ENCODE results near the gene EMC9. TPM values are rescaled to one million over a fixed set of nuclear protein-coding genes. Genes with fewer than 3 reads are reported as not detected.

EMC9 gene
- total RNA-seq, 1 donor from 2014 or later: 14.5 TPM

- Histone ChIP-seq H3K36me3 (peaks cover 35% of the 10 kb centered on the region), H3K27ac (replicated peaks) (peak overlapping the region; percentile 40), H3K9me3 (replicated peaks) (no peaks in the 10 kb centered on the region), H3K27me3 (ENCODE audit: low read depth) (no peaks in the 10 kb centered on the region), H3K4me1 (peaks cover 70% of the 10 kb centered on the region), H3K4me3 (no peak overlapping the region)
- DNase-seq: no peak
- TF ChIP-seq, protein P1, sequence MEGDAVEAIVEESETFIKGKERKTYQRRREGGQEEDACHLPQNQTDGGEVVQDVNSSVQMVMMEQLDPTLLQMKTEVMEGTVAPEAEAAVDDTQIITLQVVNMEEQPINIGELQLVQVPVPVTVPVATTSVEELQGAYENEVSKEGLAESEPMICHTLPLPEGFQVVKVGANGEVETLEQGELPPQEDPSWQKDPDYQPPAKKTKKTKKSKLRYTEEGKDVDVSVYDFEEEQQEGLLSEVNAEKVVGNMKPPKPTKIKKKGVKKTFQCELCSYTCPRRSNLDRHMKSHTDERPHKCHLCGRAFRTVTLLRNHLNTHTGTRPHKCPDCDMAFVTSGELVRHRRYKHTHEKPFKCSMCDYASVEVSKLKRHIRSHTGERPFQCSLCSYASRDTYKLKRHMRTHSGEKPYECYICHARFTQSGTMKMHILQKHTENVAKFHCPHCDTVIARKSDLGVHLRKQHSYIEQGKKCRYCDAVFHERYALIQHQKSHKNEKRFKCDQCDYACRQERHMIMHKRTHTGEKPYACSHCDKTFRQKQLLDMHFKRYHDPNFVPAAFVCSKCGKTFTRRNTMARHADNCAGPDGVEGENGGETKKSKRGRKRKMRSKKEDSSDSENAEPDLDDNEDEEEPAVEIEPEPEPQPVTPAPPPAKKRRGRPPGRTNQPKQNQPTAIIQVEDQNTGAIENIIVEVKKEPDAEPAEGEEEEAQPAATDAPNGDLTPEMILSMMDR (IDR thresholded peaks at IDR 0.05; ENCODE audit: borderline replicate concordance): no peak
- intact Hi-C loops (cut with micrococcal nuclease): no loop called here
Measured at GRCh38 chr14:24138396-24139271, 2.8 kb downstream of the EMC9 start.

- no peaks in the 10 kb centered on the region for H3K9me3 ChIP-seq (replicated peaks)
- peaks cover 28% of the 10 kb centered on the region for H3K36me3 ChIP-seq
- H3K4me1 ChIP-seq: peaks cover 67% of the 10 kb centered on the region
- peak overlapping the region; percentile 94 for H3K27ac ChIP-seq (replicated peaks)
- TF ChIP-seq, protein P1 (IDR thresholded peaks at IDR 0.05; ENCODE audit: borderline replicate concordance): no peak
- intact Hi-C loops (cut with micrococcal nuclease): no loop called here
- DNase-seq: no peak
- no peak overlapping the region for H3K4me3 ChIP-seq
- no peaks in the 10 kb centered on the region for H3K27me3 ChIP-seq (ENCODE audit: low read depth)
Measured at GRCh38 chr14:24137529-24138395, 3.6 kb downstream of the EMC9 start.

GRCh38 chr14:24136684-24137528 lies 4.5 kb downstream of the EMC9 start:
- Histone ChIP-seq H3K4me1 (peaks cover 69% of the 10 kb centered on the region), H3K4me3 (peak overlapping the region; percentile 91), H3K9me3 (replicated peaks) (no peaks in the 10 kb centered on the region), H3K27me3 (ENCODE audit: low read depth) (no peaks in the 10 kb centered on the region), H3K36me3 (peaks cover 28% of the 10 kb centered on the region), H3K27ac (replicated peaks) (peak overlapping the region; percentile 94)
- TF ChIP-seq, protein P1 (IDR thresholded peaks at IDR 0.05; ENCODE audit: borderline replicate concordance): no peak
- intact Hi-C loops (cut with micrococcal nuclease): no loop called here
- no peak for DNase-seq

DNA sequence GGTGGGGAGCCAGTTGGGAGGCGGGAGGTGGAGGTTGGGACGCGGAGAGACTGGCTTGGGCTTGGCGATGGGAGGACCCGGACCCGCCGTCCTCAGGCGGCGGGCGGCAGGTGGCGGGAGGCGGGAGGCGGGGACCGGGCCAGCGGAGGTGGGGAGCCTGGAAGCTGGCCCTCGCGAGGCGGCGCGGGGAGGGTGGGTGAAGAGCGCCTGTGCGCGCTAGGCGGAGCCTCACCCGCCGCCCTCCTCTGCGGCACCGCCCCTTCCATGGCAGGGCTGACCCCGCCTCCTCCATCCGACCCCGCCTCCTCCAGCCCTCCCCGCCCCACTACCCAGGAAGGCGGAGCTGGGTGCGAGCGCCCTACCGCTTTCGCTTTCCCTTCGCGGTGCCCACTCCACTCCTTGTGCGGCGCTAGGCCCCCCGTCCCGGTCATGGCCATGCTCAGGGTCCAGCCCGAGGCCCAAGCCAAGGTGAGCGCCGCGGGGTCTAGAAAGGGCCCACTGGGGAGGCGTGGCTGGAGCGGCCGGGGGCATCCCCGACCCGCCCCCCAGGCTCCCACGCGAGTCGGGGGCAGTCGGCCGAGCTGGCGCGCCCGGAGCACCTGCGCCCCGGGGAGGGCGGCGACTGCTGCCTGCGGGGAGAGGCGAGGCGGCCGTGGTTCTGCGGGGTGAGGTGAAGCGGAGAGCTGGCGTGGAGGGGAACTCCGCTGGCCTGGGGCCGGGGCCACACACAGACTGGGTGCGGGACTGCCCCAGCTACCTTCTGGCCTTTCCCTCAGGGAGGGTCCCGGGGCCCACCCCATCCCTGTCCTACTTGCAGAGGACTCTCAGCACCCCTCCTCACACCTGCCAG lies 5.3 kb downstream of the EMC9 start, which contains the start of gene PSME1:
Gene PSME1, plus strand, starts transcription at position 361 of the 850 bp plus-strand sequence. Its CDS starts 69 bp downstream, at position 430.
- Histone ChIP-seq H3K36me3 (peaks cover 28% of the 10 kb centered on the region), H3K9me3 (replicated peaks) (no peaks in the 10 kb centered on the region), H3K4me3 (peak within 1 kb of the TSS; percentile 91), H3K27ac (replicated peaks) (peak within 1 kb of the TSS; percentile 94), H3K4me1 (peaks cover 72% of the 10 kb centered on the region), H3K27me3 (ENCODE audit: low read depth) (no peaks in the 10 kb centered on the region)
- peak; percentile 95 for DNase-seq
- TF ChIP-seq, protein P1 (IDR thresholded peaks at IDR 0.05; ENCODE audit: borderline replicate concordance): no peak
- intact Hi-C loops (cut with micrococcal nuclease): no loop called here
